Measurements from ENCODE around the gene RAD51B. TPM values are rescaled to one million over a fixed set of nuclear protein-coding genes. Genes with fewer than 3 reads are reported as not detected.

RAD51B gene
- polyA plus RNA-seq, 3 donors: 3.6 to 11.6 (median 9.4) TPM

GRCh38 chr14:68526512-68527091 is 707.0 kb downstream of the RAD51B start:
- 78% methylated on average over 3 of the region's 8 CpGs for WGBS (ENCODE audit: insufficient coverage)

DNA sequence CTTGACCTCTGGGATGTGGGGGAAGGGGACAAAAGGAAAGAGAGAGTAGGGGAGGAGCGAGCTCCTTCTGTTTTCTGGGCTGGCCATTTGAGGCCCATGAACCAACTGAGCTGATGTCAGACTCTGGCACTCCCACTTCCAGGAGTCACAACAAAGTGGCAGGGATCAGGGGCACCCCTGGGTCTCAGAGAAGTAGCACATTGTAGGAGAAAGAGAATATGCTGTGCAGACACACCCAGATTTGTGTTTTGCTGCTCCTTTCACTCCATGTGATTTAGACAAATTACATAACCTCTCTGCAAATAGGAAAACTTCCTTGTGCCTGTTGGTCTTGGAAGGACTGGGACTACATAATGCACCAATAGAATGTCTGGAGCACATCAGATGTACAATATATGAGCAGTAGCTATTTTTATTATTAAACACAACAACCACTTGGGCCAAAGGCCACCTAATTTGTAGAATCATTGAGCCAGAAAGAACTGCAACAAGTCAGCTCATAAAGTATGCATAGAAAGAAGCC is 707.8 kb downstream of the RAD51B start:
- Mint-ChIP-seq H3K9me3 (peaks cover 11 to 32% (median 27%) of the 10 kb centered on the region in 7 donors), H3K36me3 (peaks cover 3 to 9% of the 10 kb centered on the region in 2 donors), H3K27me3 (ENCODE audit: low read depth in 3 of 3) (peaks cover 1 to 2% (median 1%) of the 10 kb centered on the region in 3 donors), H3K4me3 (peak overlapping the region in 1 of 2 donors; percentile 55), H3K4me1 (peaks cover 32% of the 10 kb centered on the region), H3K27ac (peak overlapping the region; percentile 25 to 93 (median 89))
- Histone ChIP-seq H2AFZ (ENCODE audit: insufficient read depth, low read depth, low read length, poor library complexity, severe bottlenecking) (peak overlapping the region; percentile 37), H3K27me3 (ENCODE audit: control insufficient read depth in 2 of 2, insufficient read depth in 2 of 2, low read length in 2 of 2) (no peaks in the 10 kb centered on the region), H3K9ac (ENCODE audit: insufficient read depth, low read length, poor library complexity, severe bottlenecking) (no peak overlapping the region), H3K79me2 (ENCODE audit: insufficient read depth, low read length) (no peaks in the 10 kb centered on the region), H3K4me1 (ENCODE audit: control insufficient read depth in 1 of 2, insufficient read depth in 2 of 2, low read length in 2 of 2) (peaks cover 23 to 33% of the 10 kb centered on the region in 2 donors), H3K36me3 (replicated peaks in 1 of 2; ENCODE audit: control insufficient read depth in 1 of 2, insufficient read depth in 2 of 2, low read length in 2 of 2) (no peaks in the 10 kb centered on the region), H3K4me2 (replicated peaks; ENCODE audit: extremely low read depth, low read length, poor library complexity, severe bottlenecking) (no peak overlapping the region), H3K27ac (ENCODE audit: low read depth in 1 of 2, low read length in 2 of 2) (peak overlapping the region in 1 of 2 donors; percentile 63), H3K4me3 (replicated peaks in 1 of 3; ENCODE audit: low read depth in 2 of 3, low read length in 3 of 3) (no peak overlapping the region), H3K9me3 (replicated peaks in 1 of 2; ENCODE audit: control insufficient read depth in 1 of 2, insufficient read depth in 1 of 2, low read length in 2 of 2) (peaks cover 14 to 16% of the 10 kb centered on the region in 2 donors), H4K20me1 (ENCODE audit: insufficient read depth, low read length) (no peaks in the 10 kb centered on the region)
- 89% methylated on average over 1 of the region's 1 CpG for WGBS (ENCODE audit: insufficient coverage)
- no peak for DNase-seq
- TF ChIP-seq, protein P1, sequence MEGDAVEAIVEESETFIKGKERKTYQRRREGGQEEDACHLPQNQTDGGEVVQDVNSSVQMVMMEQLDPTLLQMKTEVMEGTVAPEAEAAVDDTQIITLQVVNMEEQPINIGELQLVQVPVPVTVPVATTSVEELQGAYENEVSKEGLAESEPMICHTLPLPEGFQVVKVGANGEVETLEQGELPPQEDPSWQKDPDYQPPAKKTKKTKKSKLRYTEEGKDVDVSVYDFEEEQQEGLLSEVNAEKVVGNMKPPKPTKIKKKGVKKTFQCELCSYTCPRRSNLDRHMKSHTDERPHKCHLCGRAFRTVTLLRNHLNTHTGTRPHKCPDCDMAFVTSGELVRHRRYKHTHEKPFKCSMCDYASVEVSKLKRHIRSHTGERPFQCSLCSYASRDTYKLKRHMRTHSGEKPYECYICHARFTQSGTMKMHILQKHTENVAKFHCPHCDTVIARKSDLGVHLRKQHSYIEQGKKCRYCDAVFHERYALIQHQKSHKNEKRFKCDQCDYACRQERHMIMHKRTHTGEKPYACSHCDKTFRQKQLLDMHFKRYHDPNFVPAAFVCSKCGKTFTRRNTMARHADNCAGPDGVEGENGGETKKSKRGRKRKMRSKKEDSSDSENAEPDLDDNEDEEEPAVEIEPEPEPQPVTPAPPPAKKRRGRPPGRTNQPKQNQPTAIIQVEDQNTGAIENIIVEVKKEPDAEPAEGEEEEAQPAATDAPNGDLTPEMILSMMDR (IDR thresholded peaks at IDR 0.05): no peak
- intact Hi-C loops (cut with micrococcal nuclease): no loop called here

More at GRCh38 chr14:68526512-68527091, 707.0 kb downstream of the RAD51B start:
- Mint-ChIP-seq H3K27me3 (ENCODE audit: low read depth in 3 of 3) (peaks cover 1 to 2% (median 1%) of the 10 kb centered on the region in 3 donors), H3K4me3 (peak overlapping the region in 1 of 2 donors; percentile 21), H3K4me1 (peaks cover 32% of the 10 kb centered on the region), H3K27ac (peak overlapping the region; percentile 81 to 93 (median 89)), H3K36me3 (peaks cover 3 to 9% of the 10 kb centered on the region in 2 donors), H3K9me3 (peaks cover 10 to 27% (median 22%) of the 10 kb centered on the region in 7 donors)
- no peaks in the 10 kb centered on the region for H4K20me1 ChIP-seq (ENCODE audit: insufficient read depth, low read length)
- no peak overlapping the region for H3K4me3 ChIP-seq (replicated peaks in 1 of 3; ENCODE audit: low read depth in 2 of 3, low read length in 3 of 3)
- H3K27me3 ChIP-seq (ENCODE audit: control insufficient read depth in 2 of 2, insufficient read depth in 2 of 2, low read length in 2 of 2): no peaks in the 10 kb centered on the region
- TF ChIP-seq, protein P1 (IDR thresholded peaks at IDR 0.05): no peak
- H3K27ac ChIP-seq (ENCODE audit: low read depth in 1 of 2, low read length in 2 of 2): peak overlapping the region; percentile 53 to 63
- H3K4me1 ChIP-seq (ENCODE audit: control insufficient read depth in 1 of 2, insufficient read depth in 2 of 2, low read length in 2 of 2): peaks cover 23 to 33% of the 10 kb centered on the region in 2 donors
- H3K9me3 ChIP-seq (replicated peaks in 1 of 2; ENCODE audit: control insufficient read depth in 1 of 2, insufficient read depth in 1 of 2, low read length in 2 of 2): peaks cover 11 to 14% of the 10 kb centered on the region in 2 donors
- H2AFZ ChIP-seq (ENCODE audit: insufficient read depth, low read depth, low read length, poor library complexity, severe bottlenecking): no peak overlapping the region
- H3K4me2 ChIP-seq (replicated peaks; ENCODE audit: extremely low read depth, low read length, poor library complexity, severe bottlenecking): no peak overlapping the region
- no peak overlapping the region for H3K9ac ChIP-seq (ENCODE audit: insufficient read depth, low read length, poor library complexity, severe bottlenecking)
- H3K79me2 ChIP-seq (ENCODE audit: insufficient read depth, low read length): no peaks in the 10 kb centered on the region
- intact Hi-C loops (cut with micrococcal nuclease): no loop called here
- H3K36me3 ChIP-seq (replicated peaks in 1 of 2; ENCODE audit: control insufficient read depth in 1 of 2, insufficient read depth in 2 of 2, low read length in 2 of 2): no peaks in the 10 kb centered on the region
- DNase-seq: peak; percentile 47 to 58 (median 49)
